ENCODE results near the gene MROH8.

DNA sequence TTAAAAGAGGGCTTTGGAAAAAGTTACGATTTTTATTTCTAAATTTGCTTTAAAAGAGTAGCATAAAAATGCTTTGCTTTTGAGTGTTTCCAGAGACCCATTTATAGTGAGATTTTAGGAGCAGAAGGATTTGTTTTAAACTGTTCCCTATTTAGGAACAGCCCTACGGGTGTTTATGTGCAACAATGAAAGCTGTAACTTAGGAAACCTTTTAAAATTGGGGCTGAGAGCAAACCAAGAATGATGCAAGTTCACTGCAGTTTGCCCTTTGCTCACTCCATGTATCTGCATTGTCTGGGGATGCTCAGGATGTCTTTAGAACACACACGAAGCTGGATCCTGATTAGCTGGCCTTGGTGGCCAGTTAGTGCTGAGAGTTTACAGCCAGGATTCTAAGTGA lies 41.4 kb upstream of the MROH8 start:
- TF ChIP-seq CHD4 (IDR thresholded peaks at IDR 0.05; ENCODE audit: borderline replicate concordance) (no peak), MAFK (IDR thresholded peaks at IDR 0.05; ENCODE audit: partially characterized antibody) (no peak), POLR2A (IDR thresholded peaks at IDR 0.05; ENCODE audit: low read length) (no peak)
- TF ChIP-seq, protein P1, sequence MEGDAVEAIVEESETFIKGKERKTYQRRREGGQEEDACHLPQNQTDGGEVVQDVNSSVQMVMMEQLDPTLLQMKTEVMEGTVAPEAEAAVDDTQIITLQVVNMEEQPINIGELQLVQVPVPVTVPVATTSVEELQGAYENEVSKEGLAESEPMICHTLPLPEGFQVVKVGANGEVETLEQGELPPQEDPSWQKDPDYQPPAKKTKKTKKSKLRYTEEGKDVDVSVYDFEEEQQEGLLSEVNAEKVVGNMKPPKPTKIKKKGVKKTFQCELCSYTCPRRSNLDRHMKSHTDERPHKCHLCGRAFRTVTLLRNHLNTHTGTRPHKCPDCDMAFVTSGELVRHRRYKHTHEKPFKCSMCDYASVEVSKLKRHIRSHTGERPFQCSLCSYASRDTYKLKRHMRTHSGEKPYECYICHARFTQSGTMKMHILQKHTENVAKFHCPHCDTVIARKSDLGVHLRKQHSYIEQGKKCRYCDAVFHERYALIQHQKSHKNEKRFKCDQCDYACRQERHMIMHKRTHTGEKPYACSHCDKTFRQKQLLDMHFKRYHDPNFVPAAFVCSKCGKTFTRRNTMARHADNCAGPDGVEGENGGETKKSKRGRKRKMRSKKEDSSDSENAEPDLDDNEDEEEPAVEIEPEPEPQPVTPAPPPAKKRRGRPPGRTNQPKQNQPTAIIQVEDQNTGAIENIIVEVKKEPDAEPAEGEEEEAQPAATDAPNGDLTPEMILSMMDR (IDR thresholded peaks at IDR 0.05), result no peak
- TF ChIP-seq, protein P2, sequence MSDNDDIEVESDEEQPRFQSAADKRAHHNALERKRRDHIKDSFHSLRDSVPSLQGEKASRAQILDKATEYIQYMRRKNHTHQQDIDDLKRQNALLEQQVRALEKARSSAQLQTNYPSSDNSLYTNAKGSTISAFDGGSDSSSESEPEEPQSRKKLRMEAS (IDR thresholded peaks at IDR 0.05), result no peak
